ENCODE results near the gene TSFM. TPM values are rescaled to one million over a fixed set of nuclear protein-coding genes. Genes with fewer than 3 reads are reported as not detected.
"Not testable (repeated sequence)": the region's sequence is repeated elsewhere in the genome, so short reads cannot be mapped to it uniquely, and the experiment has no call there.

TSFM gene
- total RNA-seq, 1 experiment from 2014 or later = 37.9 TPM

DNA sequence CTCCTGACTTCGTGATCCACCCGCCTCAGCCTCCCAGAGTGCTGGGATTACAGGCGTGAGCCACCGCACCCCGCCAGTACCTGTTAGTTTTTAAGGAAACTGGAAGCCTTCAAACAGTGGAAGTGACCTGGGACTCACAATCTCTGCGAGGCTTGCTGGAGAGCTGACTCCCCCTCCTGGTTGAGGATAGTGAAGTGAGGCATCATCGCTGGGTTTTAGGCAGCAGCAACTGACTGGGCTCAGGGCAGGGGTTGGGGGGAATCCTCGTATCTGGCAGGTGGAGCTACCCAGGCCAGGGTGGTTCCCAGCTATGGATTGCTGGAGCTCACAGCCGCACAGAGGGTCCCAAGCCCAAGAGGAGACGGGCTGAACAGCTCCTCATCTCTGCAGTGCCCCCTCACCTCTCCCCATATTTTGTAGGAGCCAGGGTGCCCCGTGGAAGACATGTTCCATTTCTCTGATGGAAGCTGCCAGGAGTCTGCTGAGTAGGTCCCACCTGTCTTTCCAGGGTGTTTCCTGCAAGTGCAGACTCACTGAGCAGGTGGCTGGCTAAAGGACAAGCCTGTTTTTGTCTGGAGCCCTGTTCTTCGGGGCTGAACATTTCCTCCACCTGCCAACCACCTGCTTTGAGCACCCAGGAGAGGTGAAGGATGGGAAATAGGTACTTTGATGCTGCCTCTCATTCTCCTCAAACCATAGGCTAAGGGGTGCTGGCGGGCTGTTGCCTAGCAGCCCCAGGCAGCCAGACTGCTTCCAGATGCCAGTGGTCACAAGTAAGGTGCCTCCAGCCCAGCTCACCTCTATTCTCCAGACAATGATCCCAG lies 32.8 kb downstream of the TSFM start:
- DNase-seq (ENCODE audit: low read depth) = no peak

DNA sequence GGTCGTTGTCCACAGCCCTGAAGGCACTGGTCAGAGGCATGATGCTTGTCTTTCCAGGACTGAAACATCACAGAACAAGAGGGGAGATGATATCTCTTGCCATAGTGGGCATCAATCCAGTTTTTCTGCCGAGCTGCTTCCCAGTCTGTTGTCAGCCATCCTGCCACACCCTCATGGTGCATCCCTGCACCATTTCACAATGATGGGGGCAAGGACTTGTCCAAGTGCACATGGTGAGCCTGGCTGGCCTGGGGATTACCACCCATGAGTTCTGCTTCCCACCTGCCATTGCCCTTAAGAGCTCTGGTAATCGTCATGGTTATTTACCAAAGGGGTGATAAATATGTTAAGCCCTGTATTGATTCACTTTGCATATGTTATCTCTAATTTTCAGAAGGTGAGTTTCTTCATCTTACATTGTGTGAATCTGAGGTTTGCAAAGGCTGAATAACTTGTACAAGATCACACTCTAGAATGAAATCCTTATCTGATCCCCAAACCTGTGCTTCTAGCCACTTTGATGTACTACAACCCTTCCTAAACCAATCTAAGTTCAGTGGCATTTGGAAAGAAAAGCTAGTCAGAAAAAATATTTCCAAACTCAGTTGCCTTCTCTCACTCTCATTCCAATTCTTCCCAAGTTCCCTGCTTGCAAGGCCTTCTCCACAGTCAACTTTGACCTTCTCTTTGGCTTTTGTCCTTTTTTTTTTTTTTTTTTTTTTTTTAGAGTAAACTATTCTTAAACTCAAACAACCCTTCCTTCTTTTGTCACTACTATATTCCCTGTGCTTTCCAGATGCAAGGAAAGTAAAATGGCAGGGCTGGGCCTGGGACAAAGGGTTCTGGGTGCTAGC lies 33.6 kb downstream of the TSFM start:
- no peak for DNase-seq (ENCODE audit: low read depth)

DNA sequence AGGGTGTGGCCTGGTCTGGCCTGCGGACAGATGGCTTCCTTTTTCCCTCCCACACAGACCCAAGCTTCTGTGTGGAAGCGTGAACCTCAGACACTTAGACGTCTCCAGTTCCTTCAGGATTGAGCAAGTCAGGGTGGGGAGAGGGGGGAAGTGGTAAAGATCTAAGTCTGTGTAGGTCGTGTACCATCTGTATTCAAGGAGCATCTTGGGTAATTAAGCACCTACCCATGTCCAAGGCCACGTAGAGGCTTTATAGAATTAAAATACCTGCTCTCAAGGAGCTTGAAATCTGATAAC lies 34.2 kb downstream of the TSFM start:
- no peak for DNase-seq (ENCODE audit: low read depth)

DNA sequence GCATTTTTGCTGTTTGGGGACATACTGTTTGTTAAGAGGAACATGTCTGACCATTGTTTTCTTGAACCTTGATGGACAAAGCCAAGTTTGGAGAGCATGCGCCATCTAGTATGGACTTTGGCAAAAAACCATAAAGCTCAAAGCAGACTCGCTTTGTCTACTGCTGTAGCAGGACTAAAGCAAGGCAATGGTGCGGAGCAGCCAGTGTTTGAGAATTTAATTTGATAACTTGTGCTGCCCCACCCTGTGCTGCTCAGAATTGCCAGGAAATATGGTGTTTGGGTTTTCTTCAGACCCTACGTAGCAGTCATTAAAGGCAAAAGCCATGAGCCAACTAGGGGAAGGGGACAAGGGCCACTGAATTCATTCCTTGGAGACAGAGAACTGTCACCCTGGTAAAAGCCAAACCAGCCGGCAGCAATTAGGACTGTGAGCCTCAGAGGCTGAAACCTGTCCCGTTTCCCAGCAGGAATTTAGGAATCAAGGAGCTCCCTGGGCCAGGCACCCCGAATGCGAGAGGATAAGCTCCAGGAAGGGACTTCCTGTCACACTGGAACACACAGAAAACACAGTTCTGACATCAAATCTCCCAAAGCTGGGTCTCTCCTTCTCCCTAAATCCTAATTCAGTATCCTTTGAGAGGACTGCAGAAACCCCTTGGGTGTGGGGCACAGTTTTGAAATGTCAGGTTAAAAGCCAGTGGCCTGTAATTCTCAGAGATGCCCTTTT lies 34.8 kb downstream of the TSFM start:
- DNase-seq (ENCODE audit: low read depth) = no peak

DNA sequence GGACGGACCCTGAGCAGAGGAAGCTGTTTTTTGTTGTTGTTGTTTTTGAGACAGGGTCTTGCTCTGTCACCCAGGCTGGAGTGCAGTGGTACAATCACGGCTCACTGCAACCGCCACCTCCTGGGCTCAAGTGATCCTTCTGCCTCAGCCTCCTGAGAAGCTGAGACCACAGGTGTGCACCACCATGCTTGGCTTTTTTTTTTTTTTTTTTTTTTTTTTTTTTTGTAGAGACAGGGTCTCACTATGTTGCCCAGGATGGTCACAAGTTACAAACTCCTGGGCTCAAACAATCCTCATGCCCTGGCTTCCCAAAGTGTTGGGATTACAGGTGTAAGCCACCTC lies 35.4 kb downstream of the TSFM start:
- not testable (repeated sequence) for DNase-seq (ENCODE audit: low read depth)

DNA sequence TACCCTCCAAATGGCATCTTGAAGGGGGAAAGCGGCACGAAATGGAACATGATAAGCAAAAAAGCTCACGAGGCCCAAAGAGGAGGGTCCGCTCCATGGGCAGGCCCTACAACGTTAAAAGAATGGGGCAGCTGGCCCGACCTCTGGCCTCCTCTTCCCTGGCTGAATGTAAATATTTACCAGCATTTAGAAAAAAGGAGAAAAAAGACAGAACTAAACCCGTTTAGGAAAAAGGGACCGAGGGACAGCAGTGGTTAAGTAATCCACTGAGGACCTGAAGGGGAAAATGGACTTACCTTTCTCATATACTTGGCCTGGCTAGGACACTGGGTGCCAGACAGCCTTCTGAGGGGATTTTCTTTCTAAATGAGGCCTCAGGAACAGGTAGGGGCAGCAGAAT lies 37.5 kb downstream of the TSFM start:
- DNase-seq (ENCODE audit: low read depth) = not testable (repeated sequence)

DNA sequence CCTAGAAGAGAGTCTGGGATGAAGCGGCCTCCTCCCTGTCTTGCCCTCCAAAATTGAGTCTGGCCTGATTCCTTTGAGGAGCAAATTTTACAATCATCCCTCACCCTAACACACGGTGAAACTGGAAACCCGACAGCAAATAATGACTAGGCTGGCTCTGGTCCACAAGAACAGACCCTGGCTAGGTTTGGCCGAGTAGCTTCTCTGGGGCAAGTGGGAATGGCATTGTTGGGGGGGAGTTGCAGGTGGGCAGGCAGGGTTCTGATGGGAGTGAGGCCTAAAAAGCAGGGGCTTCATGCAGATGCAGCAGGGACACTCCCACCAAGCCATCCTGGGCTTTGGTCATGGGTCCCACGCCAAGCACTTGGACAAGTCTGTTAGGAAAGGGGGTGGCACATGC lies 38.4 kb downstream of the TSFM start:
- not testable (repeated sequence) for DNase-seq (ENCODE audit: low read depth)

DNA sequence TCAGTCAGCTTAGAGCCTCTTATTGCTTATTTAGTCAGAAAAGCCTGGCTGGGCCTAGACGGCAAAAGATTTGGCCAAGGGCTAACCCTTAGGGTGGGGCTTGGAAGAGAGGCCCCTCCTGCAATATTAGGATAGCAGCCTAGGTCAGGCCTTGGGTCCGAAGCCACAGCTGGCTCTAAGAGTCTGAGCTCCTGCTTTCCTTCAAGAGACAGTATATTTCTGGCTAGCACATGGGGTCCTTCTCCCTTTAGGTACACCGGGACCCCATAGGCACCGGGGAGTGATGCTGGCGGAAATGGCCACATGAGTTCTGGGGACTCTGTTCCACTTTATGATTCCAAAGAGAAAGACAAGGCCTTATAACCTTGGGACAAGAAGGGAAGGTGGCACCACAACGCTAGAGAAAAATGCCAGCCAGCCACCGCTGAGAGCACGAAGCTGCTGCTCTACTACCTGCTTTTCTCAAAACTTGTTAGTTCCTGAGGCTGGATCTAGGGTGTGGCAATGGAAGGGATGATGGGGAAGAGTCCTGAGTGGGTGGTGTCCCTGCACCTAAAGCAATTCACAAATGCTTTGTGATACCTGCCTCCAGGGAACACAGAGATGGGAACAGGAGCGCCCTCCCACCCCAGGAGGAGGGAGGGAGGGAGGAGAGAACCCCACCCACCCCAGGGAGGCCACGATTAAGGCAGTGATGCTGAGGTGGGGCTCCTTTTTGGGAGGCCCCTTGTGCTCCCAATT lies 39.1 kb downstream of the TSFM start:
- DNase-seq (ENCODE audit: low read depth) = no peak

DNA sequence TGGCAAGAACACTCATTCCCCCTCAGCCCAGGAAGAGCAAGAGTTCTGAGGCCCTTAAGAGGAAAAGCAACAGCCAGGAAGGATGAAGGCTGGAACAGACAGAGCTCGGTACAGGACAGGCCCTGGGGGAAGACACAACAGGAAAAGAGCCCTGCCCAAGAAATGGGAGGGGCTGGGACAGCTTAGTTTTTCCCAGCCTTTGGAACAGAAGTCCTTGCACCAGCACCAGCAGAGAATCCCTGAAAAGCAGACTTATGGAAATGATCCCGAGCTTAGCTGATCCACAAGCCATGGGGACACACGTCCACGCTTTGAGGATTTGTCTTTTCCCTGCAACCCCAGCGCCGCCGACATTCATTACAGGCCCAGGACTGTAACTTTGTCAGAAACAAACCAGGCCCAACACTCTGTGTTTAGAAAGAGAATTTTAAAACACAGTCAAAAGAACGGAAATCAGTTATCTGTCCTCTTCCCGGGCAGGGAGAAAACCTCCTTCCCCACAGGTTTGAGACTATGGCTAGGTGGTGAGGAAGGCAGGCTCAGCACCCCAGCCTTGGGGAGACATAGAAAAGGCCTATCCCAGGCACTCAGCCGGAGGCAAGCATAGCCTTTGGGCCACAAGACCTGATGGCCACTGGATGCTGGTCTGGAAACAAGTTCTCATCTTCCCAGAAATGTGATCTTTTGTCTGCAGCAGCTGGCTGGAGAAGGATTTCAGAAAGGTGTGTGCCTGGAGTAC lies 40.0 kb downstream of the TSFM start:
- DNase-seq (ENCODE audit: low read depth) = no peak

DNA sequence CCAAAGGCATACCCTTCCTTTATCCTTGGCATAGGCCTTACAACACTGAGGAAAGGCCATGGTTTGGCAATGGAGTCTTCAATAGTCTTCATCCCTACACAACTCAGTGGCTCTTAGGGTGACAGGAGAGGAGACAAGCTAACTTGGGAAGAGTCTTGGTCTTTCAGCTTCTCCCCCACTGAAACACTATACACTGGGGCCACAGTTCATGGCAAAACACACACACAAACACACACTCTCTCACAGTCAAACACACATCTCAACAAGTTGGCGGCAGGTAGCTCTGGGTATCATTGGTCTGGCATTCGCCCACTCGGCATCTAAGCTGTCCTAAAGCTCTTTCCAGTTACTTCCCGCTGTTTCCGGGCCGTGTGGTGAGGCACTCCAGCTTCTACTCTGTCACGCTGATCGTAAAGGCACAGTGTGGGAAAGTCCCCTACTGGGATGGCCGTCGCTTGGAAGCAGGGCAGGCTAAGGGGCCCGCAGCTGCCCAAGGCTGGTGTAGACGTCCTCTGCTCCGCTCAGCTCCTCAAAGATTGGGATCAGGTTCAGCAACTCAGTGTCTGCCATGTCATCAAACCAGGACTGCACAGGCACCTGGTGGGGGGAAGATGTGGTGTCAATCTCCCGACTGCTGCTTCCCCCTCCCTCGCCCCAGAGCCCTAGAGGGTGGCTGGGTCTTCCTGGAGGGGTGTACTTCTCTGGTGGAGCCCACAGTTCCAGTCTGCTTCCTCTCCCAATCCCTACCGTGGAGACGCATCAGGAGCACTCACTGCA lies 40.7 kb downstream of the TSFM start:
- DNase-seq (ENCODE audit: low read depth) = no peak

DNA sequence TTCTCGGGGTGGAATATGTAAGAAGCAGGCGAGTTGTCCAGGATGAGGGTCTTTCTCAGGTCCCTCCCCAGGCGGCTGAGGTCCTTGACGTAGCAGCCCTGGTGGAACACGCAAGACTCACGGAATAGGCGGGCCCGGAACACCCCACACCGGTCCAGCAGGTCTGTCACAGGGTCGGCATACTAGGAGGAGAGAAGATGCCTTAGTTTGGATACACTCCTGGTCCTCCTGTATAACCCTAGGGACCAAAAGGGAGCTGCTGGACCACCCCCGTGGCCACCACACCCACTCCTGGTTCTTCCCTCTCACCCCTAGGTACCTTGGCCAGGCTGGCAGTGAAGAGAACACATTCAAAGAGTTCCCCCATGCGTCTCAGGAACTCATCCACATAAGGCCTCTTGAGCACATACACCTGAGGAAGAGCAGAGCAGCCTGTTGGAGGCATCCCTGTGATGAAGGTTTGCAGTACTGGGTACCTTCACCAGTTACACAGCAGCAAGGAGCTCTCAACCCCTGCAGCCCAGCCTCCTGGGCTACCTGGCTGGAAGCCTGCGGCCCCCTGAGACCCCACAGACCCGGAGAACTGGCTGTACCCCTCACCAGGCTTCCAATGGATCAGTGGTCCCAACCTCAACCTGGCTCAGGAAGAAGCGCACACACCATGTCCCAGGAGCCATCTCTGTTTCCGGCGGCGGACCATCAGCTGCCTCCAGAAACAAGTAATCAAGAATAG lies 41.5 kb downstream of the TSFM start:
- DNase-seq (ENCODE audit: low read depth) = no peak

DNA sequence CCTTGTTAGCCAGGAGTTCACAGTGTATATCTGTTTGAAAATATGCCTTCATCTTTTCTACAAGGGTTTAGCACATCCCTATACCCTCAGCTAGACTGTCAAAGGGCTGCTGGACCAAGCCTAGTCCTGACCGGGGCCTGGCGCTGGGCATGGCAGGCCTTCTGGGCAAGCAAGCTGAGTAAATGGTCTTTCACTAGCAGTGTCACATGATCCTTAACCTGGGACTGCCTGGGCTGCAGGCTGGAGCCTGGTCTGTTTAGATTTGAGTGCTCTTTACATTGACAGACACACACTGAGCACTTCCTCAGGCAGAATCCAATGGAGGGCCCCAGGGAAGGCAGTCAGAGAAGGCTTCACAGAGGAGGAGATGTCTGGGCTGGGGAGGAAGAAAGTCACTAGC lies 42.9 kb downstream of the TSFM start:
- DNase-seq (ENCODE audit: low read depth) = no peak

DNA sequence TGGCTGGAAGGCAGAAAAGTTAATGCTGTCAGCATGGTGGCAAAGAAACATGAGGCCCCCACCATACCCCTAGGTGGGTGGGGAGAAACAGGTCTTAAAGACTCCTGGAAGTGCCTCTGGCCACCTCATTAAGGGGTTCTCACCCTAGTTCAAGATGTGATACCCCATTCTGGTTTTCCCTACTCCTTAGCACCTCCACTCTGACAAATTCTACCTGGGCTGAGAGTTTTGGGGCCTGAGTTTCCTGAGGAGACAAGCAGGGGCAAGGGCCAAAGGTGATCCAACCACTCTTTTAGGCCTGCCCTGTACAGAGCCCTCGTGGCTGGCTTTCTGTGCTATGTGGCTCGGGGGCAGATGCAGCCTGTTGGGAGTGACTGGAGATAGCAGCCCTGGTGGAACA lies 43.8 kb downstream of the TSFM start:
- DNase-seq (ENCODE audit: low read depth) = no peak

DNA sequence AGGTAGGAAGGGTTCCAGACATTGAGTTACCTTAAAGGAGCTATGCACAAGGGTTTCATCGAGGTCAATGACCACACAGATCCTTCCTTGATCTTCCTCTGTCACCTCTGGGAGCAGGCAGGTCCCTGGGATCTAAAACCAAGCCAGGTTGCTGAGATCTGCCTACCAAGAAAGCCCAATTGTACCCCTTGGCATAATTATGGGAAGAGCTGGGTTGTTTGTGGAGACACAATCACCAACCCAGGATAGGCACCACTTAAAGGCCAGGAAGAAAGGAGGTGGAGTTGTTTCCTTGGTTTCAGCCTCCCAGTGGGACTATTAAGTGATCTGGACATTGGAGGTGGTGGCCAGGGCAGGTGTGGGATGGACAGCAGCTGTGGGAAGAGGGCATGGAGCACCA lies 44.4 kb downstream of the TSFM start:
- DNase-seq (ENCODE audit: low read depth) = no peak

DNA sequence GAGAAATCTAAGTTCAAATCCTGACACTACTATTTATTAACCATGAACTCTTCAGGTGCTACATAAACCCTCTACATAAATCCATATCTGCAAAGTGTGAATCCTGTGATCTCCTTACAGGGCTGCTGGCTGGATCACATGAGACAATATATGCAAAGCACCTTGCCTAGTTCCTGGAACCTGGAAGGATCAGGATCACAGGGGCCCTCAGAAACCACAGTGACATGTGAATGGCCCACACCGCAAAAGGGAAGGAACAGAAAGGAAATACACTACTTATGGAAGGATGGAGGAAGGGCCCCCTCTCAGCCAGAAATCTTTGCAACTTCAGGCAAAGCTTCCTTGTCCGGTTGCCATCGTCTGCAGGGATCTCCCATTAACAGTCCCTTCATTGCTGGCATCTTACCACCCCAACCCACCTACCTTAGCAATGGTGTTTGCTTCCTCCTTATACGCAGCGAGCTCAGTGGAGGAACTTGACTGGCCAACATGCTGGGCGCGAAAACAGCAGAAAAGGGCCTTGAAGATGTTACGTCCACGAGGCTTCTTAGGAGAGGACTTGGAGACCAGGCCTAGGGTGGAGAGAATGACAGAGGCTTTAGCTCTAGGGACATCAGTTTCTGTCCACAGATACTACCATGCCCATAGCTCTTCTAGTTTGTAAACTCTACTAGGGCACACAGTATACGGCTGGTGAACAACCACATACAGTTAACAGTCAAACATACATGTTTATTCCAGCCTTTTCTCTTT lies 46.6 kb downstream of the TSFM start:
- DNase-seq (ENCODE audit: low read depth) = no peak

DNA sequence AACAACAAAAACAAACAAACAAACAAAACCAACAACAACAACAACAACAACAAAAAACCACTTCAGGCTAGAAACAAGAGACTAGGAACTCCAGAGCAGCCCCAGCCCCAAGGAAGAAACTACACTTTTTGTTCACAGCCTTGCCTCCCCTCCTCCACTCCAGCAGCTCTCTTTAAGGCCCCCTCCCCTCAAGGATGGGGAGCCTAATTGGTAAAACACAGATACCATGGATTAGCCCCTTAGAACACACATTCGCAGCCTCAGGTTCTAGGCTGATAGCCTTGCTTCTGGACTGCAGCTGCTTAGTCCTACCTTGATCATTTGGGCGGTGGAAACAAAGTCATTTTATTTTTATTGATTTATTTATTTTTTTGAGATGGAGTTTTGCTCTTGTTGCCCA lies 47.8 kb downstream of the TSFM start:
- DNase-seq (ENCODE audit: low read depth) = no peak

DNA sequence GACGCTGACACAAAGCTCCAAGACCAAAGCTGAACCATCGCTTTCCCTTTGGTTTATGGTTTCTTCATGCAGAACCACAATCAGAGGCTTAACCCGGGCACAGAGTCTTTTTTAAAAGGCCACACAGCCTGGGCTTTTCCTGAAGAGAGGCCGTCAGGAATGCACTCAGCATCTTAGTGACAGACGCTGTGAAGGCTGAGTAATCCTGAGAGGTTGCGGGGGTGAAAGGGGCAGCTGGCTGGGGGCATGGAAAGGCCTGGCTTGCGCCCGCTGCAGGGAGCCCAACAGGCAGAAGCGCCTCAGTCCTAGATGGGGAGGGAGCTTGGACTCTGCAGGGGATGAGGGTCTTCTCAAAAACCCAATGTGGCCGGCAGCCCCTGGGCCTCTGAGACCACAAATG lies 50.4 kb downstream of the TSFM start:
- peak; percentile 43 for DNase-seq (ENCODE audit: low read depth)

DNA sequence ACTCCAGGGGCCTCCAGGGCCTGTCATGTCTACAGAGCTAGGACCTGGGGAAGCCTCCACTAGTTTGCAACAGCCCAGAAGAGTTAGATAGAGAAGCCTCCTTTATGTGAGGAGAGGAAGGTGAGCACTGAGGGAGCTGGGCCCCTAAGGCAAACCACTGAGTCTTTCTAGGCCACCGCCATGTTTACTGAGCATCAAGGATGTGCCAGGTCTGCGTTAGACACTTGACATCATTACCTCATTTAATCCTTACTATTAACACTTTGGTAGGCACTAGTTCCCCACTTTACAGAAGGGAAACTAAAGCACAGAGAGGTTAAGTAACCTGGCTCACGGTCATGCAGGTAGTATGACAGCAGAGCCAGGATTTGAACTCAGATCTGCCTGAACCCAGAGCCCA lies 51.1 kb downstream of the TSFM start:
- DNase-seq (ENCODE audit: low read depth) = no peak
